Mammary epithelial cell (primary cell): Measurements from ENCODE around the gene ASPG.

ENCODE experiments used
- EZH2 ChIP-seq: IDR thresholded peaks from 2 replicates; pipeline ENCODE4 v1.6.1; 2012; ENCODE audit warnings: low read length, inconsistent platforms, borderline replicate concordance
- TF ChIP-seq, protein P1 (sequence below), 2 donors: IDR thresholded peaks in 1 of 2; conservative IDR thresholded peaks in 1 of 2; 2 replicates each; pipeline ENCODE4 v1.5.1; 2011 to 2012; ENCODE audit warnings: inconsistent platforms in 2 of 2, low read length in 2 of 2, mild to moderate bottlenecking in 2 of 2, control low read depth in 1 of 2, low read depth in 1 of 2; ENCODE audit not compliant: insufficient read depth in 1 of 2; ENCODE audit errors: extremely low read depth in 1 of 2

- TF ChIP-seq, protein P1, sequence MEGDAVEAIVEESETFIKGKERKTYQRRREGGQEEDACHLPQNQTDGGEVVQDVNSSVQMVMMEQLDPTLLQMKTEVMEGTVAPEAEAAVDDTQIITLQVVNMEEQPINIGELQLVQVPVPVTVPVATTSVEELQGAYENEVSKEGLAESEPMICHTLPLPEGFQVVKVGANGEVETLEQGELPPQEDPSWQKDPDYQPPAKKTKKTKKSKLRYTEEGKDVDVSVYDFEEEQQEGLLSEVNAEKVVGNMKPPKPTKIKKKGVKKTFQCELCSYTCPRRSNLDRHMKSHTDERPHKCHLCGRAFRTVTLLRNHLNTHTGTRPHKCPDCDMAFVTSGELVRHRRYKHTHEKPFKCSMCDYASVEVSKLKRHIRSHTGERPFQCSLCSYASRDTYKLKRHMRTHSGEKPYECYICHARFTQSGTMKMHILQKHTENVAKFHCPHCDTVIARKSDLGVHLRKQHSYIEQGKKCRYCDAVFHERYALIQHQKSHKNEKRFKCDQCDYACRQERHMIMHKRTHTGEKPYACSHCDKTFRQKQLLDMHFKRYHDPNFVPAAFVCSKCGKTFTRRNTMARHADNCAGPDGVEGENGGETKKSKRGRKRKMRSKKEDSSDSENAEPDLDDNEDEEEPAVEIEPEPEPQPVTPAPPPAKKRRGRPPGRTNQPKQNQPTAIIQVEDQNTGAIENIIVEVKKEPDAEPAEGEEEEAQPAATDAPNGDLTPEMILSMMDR (conservative IDR thresholded peaks at IDR 0.05 in 1 of 2, IDR thresholded peaks at IDR 0.05 in 1 of 2; ENCODE audit: extremely low read depth in 1 of 2, insufficient read depth in 1 of 2, low read depth in 1 of 2, low read length in 2 of 2), result no peak
- TF ChIP-seq EZH2, result no peak
Measured at GRCh38 chr14:104072586-104072985, 12.9 kb upstream of the ASPG start.
